Measurements from ENCODE around the gene MAGEB10.
"Not testable (repeated sequence)": the region's sequence is repeated elsewhere in the genome, so short reads cannot be mapped to it uniquely, and the experiment has no call there.

The MAGEB10 gene

GRCh38 chrX:27807690-27808089, at the start of gene MAGEB10:
MAGEB10 (plus strand) TSS chrX:27807990; CDS start chrX:27821307, 13,317 bp downstream.
- DNase-seq = no peak

- DNase-seq = no peak
Observed at GRCh38 chrX:27765718-27766117, 42.1 kb upstream of the MAGEB10 start.

- no peak for DNase-seq
Observed at GRCh38 chrX:27767387-27767786, 40.4 kb upstream of the MAGEB10 start.

- no peak for DNase-seq
Observed at GRCh38 chrX:27775984-27776383, 31.8 kb upstream of the MAGEB10 start.

- no peak for DNase-seq
Observed at GRCh38 chrX:27796640-27797257, 11.0 kb upstream of the MAGEB10 start.

- no peak for DNase-seq
Observed at GRCh38 chrX:27797575-27797974, 10.2 kb upstream of the MAGEB10 start.

GRCh38 chrX:27808226-27808625, 436 bp downstream of the MAGEB10 start:
- DNase-seq = no peak

GRCh38 chrX:27808991-27809859, 1.4 kb downstream of the MAGEB10 start:
- DNase-seq = not testable (repeated sequence)

- no peak for DNase-seq
Observed at GRCh38 chrX:27815209-27815608, 7.4 kb downstream of the MAGEB10 start.

- no peak for DNase-seq
Observed at GRCh38 chrX:27823812-27824211, 16.0 kb downstream of the MAGEB10 start.

GRCh38 chrX:27838185-27838584, 30.4 kb downstream of the MAGEB10 start:
- no peak for DNase-seq

GRCh38 chrX:27840881-27841280, 33.1 kb downstream of the MAGEB10 start:
- no peak for DNase-seq

GRCh38 chrX:27842859-27843258, 35.1 kb downstream of the MAGEB10 start:
- DNase-seq = no peak

- no peak for DNase-seq
Observed at GRCh38 chrX:27860337-27860736, 52.5 kb downstream of the MAGEB10 start.

GRCh38 chrX:27863809-27864208, 56.0 kb downstream of the MAGEB10 start:
- DNase-seq = no peak
